BLaER1 treated with 17β-estradiol and CSF1 and Interleukin-3, amounts not matched to agents 10 nM and 100 nM (cell line): ENCODE data around the gene METTL16.

Experiments
- H3K27ac ChIP-seq, 11 experiments: shearing (Covaris generic); formaldehyde crosslinking; 2 replicates each; pipeline ENCODE4 v1.8.1; 2022
- H3K27me3 ChIP-seq, 11 experiments: shearing (Covaris generic); formaldehyde crosslinking; 2 replicates each; pipeline ENCODE4 v1.8.1; 2022
- H3K36me3 ChIP-seq, 11 experiments: shearing (Covaris generic); formaldehyde crosslinking; 2 replicates each; pipeline ENCODE4 v1.8.1; 2022
- H3K4me1 ChIP-seq, 10 experiments: shearing (Covaris generic); formaldehyde crosslinking; 2 replicates each; pipeline ENCODE4 v1.8.1; 2022
- H3K4me2 ChIP-seq, 11 experiments: shearing (Covaris generic); formaldehyde crosslinking; 2 replicates each; pipeline ENCODE4 v1.8.1; 2022
- H3K4me3 ChIP-seq, 10 experiments: shearing (Covaris generic); formaldehyde crosslinking; 2 replicates each; pipeline ENCODE4 v1.8.1; 2022
- H3K9ac ChIP-seq, 11 experiments: shearing (Covaris generic); formaldehyde crosslinking; 2 replicates each; pipeline ENCODE4 v1.8.1; 2022
- H3K9me3 ChIP-seq, 11 experiments: shearing (Covaris generic); formaldehyde crosslinking; replicated peaks in 1 of 11; 2 replicates each; pipeline ENCODE4 v1.8.1; 2022
- H4K20me1 ChIP-seq, 11 experiments: shearing (Covaris generic); formaldehyde crosslinking; 2 replicates each; pipeline ENCODE4 v1.8.1; 2022
- Cebpa-rat ChIP-seq, 11 experiments: shearing (Covaris generic); IDR thresholded peaks; 2 replicates each; pipeline ENCODE4 v1.8.1; 2022

The METTL16 gene

DNA sequence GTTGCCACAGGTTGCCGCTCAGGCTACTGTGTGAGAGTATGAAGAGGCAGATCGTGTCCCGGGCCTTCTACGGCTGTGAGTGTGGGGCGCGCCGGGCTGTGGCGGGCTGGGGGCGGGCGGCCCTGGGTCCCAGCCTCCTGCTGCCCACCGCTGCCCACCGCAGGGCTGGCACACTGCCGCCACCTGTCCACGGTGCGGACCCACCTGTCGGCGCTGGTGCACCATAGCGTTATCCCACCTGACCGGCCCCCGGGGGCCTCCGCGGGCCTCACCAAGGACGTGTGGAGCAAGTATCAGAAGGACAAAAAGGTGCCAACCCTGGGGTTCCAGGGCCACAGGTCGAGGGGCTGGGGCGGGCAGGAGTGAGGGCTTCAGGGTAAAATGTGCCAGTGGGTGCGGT lies 139.5 kb downstream of the METTL16 start:
- H3K9me3 ChIP-seq = no peaks in the 10 kb centered on the region
- H3K4me1 ChIP-seq = peaks cover 20 to 43% (median 33%) of the 10 kb centered on the region in 10 experiments
- no peaks in the 10 kb centered on the region for H3K27me3 ChIP-seq
- peak overlapping the region in 1 of 11 experiments; percentile 4; a peak in 1 of 22 replicates for H3K27ac ChIP-seq
- H3K4me3 ChIP-seq = no peak overlapping the region
- H3K4me2 ChIP-seq = no peak overlapping the region
- TF ChIP-seq Cebpa-rat (IDR thresholded peaks at IDR 0.05) = no peak
- H4K20me1 ChIP-seq = peaks cover 0 to 32% (median 0%) of the 10 kb centered on the region in 11 experiments; a peak in 5 of 22 replicates
- H3K36me3 ChIP-seq = peaks cover 35 to 63% (median 55%) of the 10 kb centered on the region in 11 experiments
- 0 out of 22 replicates have a peak overlapping the region, but pooled peaks of 1 of the 11 experiments have one; percentile 13 for H3K9ac ChIP-seq

DNA sequence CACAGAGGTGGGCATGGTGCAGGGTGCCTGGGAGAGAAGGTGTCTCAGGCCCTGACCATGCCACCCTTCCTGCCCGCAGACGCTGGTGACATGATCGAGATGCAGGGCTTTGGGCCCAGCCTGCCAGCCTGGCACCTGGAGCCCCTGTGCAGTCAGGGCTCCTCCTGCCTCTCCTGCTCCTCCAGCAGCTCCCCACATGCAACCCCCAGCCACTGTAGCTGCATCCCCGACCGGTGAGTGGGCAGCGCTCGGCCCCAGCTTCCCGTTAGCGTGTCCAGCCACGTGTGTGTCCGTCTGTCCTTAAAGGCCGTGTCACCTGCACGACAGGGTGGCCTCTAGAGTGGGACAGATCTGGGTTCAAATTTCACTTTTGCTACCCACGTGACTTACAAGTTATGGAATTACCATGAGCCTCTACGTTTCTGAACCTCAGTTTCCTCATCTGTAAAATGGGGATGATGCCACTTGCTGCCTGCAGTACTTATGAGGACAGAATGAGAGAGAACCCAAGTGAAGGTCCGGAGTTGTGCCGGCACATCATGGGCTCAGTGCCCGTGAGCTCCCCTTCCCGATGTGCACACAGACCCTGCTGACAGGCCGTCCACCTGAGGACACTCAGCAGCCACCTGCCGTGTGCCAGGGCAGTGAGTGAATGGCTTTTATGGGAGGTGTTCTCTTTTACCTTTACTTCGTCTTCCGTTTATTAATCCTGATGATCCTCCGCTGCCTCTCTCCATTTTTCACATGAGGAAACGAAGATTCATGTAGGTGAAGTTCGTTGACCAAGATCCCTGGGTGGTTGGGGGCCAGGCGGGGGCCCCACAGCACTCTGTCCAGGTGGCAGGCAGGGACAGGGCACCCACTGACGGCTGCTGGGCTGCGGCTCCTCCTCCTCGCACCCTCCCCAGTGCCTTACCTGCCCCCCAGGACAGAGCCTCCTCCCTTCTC lies 140.2 kb downstream of the METTL16 start:
- H3K9ac ChIP-seq = no peak overlapping the region; a peak in 2 of 22 replicates
- peak overlapping the region in 3 of 11 experiments; percentile 66 to 73 (median 70); a peak in 1 of 22 replicates for H3K27ac ChIP-seq
- H3K27me3 ChIP-seq = no peaks in the 10 kb centered on the region
- no peak overlapping the region for H3K4me2 ChIP-seq
- H3K9me3 ChIP-seq = no peaks in the 10 kb centered on the region
- peaks cover 0 to 32% (median 0%) of the 10 kb centered on the region in 11 experiments; a peak in 4 of 22 replicates for H4K20me1 ChIP-seq
- TF ChIP-seq Cebpa-rat (IDR thresholded peaks at IDR 0.05) = no peak
- peaks cover 33 to 62% (median 52%) of the 10 kb centered on the region in 11 experiments for H3K36me3 ChIP-seq
- H3K4me1 ChIP-seq = peaks cover 20 to 50% (median 38%) of the 10 kb centered on the region in 10 experiments
- no peak overlapping the region for H3K4me3 ChIP-seq

DNA sequence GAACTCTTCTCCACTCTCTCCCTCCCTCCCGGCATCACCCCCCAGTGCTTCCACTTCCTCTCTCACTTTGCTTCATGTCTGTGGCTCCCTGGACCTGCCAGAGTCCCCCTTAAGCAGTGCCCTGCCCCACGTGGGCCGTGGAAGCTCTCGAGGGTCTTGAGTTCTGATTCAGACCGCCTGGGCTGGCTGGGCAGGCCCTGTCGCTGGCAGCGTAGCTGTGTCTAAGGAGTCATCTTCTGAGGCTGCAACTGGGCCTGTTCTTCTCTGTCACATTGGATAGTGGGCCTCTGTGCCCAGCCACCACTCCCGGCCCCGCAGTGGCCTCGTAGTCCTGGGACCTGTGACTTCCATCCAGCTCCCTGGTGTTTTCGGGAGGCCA lies 141.5 kb downstream of the METTL16 start:
- Histone ChIP-seq H3K27me3 (no peaks in the 10 kb centered on the region), H3K9me3 (no peaks in the 10 kb centered on the region), H3K4me3 (no peak overlapping the region), H3K4me2 (peak overlapping the region in 8 of 11 experiments; percentile 70 to 92 (median 85); a peak in 10 of 22 replicates), H3K36me3 (peaks cover 30 to 62% (median 50%) of the 10 kb centered on the region in 11 experiments), H4K20me1 (peaks cover 0 to 32% (median 0%) of the 10 kb centered on the region in 11 experiments; a peak in 4 of 22 replicates), H3K9ac (peak overlapping the region in 9 of 11 experiments; percentile 28 to 67 (median 53); a peak in 12 of 22 replicates), H3K27ac (peak overlapping the region in 8 of 11 experiments; percentile 41 to 75 (median 62); a peak in 14 of 22 replicates), H3K4me1 (peaks cover 20 to 48% (median 38%) of the 10 kb centered on the region in 10 experiments)
- TF ChIP-seq Cebpa-rat (IDR thresholded peaks at IDR 0.05) = no peak

DNA sequence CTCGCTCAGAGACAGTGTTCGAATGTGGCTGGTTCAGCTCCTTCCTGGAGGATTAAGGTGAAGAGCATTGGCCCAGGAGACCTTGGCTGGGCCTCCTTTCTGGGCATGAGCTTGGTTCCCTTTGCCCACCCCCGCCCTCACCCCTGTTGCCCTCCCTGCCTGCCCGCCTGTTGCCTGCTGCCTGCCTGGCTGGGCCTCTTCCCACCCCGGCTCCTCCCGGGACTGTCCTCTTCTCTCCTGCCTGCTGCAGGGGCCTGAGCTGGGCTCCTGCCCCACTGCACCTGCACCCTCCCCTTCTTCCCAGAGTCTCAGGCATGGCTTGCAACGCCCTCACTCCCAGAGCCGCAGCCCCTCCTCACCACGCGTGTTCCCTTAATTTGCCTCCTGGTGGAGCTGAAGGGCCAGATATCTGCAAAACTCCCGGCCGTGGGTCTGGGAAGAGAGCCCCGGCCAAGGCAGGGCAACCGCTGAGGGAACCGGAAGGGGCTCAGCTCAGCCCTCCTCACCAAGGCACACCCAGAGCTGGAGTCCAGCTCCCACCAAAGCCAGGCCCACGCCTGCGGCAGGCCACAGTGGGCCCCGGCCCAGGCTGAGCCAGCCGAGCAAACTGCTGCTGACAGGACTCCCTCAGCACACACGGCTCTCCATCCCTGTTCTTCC lies 142.0 kb downstream of the METTL16 start:
- Histone ChIP-seq H3K4me2 (peak overlapping the region; percentile 68 to 92 (median 82); a peak in 21 of 22 replicates), H3K9ac (peak overlapping the region in 9 of 11 experiments; percentile 28 to 67 (median 53); a peak in 18 of 22 replicates), H3K9me3 (no peaks in the 10 kb centered on the region), H3K36me3 (peaks cover 29 to 63% (median 51%) of the 10 kb centered on the region in 11 experiments), H3K4me1 (peaks cover 20 to 43% (median 38%) of the 10 kb centered on the region in 10 experiments), H4K20me1 (peaks cover 0 to 32% (median 0%) of the 10 kb centered on the region in 11 experiments; a peak in 4 of 22 replicates), H3K27ac (peak overlapping the region in 8 of 11 experiments; percentile 41 to 75 (median 62); a peak in 16 of 22 replicates), H3K4me3 (peak overlapping the region in 2 of 10 experiments; percentile 19 to 36; a peak in 1 of 20 replicates), H3K27me3 (no peaks in the 10 kb centered on the region)
- no peak for TF ChIP-seq Cebpa-rat (IDR thresholded peaks at IDR 0.05)

- peak overlapping the region; percentile 68 to 92 (median 82) for H3K4me2 ChIP-seq
- H3K4me1 ChIP-seq = peaks cover 20 to 41% (median 38%) of the 10 kb centered on the region in 10 experiments
- peaks cover 29 to 69% (median 55%) of the 10 kb centered on the region in 11 experiments for H3K36me3 ChIP-seq
- no peaks in the 10 kb centered on the region for H3K9me3 ChIP-seq
- peak overlapping the region; percentile 28 to 67 (median 52); a peak in 19 of 22 replicates for H3K9ac ChIP-seq
- H4K20me1 ChIP-seq = peaks cover 0 to 32% (median 0%) of the 10 kb centered on the region in 11 experiments; a peak in 4 of 22 replicates
- peak overlapping the region in 2 of 10 experiments; percentile 19 to 36; a peak in 3 of 20 replicates for H3K4me3 ChIP-seq
- TF ChIP-seq Cebpa-rat (IDR thresholded peaks at IDR 0.05) = no peak
- H3K27me3 ChIP-seq = no peaks in the 10 kb centered on the region
- H3K27ac ChIP-seq = peak overlapping the region in 8 of 11 experiments; percentile 41 to 75 (median 62); a peak in 16 of 22 replicates
Observed at GRCh38 chr17:2369039-2369438, 142.6 kb downstream of the METTL16 start.

DNA sequence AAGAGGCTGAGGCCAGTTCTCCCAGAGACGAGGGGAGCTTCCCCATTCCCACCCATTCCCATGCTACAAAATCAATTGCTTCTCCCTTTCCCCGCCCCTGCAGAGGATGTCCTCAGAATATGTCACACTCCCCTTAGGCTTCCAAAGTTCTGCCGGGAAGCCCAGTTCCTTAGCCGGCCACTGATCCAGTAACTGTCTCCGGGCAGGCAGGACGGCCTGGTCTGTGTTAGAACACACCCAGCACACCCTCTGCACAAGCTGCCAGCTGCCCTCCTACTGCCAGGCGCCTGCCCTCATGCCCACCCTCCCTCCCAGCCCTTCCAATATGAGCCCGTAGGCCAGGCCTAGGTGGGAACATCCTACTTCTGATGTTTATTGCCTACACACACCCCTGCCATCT lies 143.3 kb downstream of the METTL16 start:
- no peak for TF ChIP-seq Cebpa-rat (IDR thresholded peaks at IDR 0.05)
- Histone ChIP-seq H3K4me1 (peaks cover 20 to 41% (median 38%) of the 10 kb centered on the region in 10 experiments), H3K4me2 (peak overlapping the region; percentile 68 to 92 (median 82)), H3K9me3 (no peaks in the 10 kb centered on the region), H3K27ac (peak overlapping the region in 7 of 11 experiments; percentile 53 to 75 (median 66); a peak in 12 of 22 replicates), H3K4me3 (no peak overlapping the region), H4K20me1 (peaks cover 0 to 32% (median 0%) of the 10 kb centered on the region in 11 experiments; a peak in 4 of 22 replicates), H3K27me3 (no peaks in the 10 kb centered on the region), H3K9ac (peak overlapping the region in 10 of 11 experiments; percentile 26 to 67 (median 52); a peak in 13 of 22 replicates), H3K36me3 (peaks cover 31 to 69% (median 56%) of the 10 kb centered on the region in 11 experiments)

DNA sequence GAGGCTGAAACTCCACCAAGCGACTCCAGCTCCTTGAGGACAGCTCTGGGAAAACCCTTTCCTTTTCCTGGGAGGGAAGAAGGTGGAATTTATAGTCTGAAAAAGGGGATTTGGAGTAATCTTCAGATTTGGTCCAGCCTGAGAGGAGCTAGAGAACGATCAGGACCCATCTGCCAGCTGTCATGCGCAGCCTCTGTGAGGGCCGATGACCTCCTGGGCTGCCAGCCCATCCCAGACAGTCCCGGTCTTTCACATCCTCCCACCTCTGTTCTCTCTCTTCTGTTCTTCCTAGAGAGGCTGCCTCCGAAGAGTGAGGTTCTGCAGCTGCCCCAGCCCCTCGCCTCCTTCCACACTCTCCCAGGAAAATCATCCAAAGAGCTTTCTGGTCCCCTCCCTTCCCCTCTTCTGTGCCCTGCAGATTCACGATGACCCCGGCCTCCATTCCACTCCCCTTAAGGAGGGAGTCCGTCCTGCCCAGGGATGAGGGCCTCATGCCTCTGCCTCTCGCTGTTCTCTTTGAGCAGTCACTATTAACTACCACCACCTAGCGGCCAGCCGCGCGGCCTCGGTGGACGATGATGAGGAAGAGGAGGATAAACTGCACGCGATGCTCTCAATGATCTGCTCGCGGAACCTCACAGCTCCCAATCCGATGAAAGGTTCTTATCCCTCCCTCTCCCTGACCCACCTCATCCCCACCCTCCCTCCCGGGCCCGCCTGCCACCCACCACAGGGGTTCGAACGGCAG lies 144.8 kb downstream of the METTL16 start:
- H3K4me3 ChIP-seq = no peak overlapping the region
- H3K9me3 ChIP-seq = no peaks in the 10 kb centered on the region
- peak overlapping the region in 3 of 11 experiments; percentile 74 to 79 (median 78); a peak in 5 of 22 replicates for H3K4me2 ChIP-seq
- H3K36me3 ChIP-seq = peaks cover 28 to 67% (median 54%) of the 10 kb centered on the region in 11 experiments
- peak overlapping the region in 6 of 11 experiments; percentile 5 to 37 (median 12); a peak in 4 of 22 replicates for H3K9ac ChIP-seq
- peaks cover 0 to 32% (median 0%) of the 10 kb centered on the region in 11 experiments; a peak in 4 of 22 replicates for H4K20me1 ChIP-seq
- TF ChIP-seq Cebpa-rat (IDR thresholded peaks at IDR 0.05) = no peak
- H3K27ac ChIP-seq = peak overlapping the region in 2 of 11 experiments; percentile 20 to 28; a peak in 1 of 22 replicates
- no peaks in the 10 kb centered on the region for H3K27me3 ChIP-seq
- peaks cover 20 to 41% (median 38%) of the 10 kb centered on the region in 10 experiments for H3K4me1 ChIP-seq
